Adrenal gland (tissue), 12 donors: ENCODE results near the gene ASIC3. TPM values are rescaled to one million over a fixed set of nuclear protein-coding genes. Genes with fewer than 3 reads are reported as not detected.

Experiments used
- DNase-seq, 7 donors: peaks; one replicate each; pipeline ENCODE4 v3.0.0-alpha.2; 2019 to 2020
- H3K27ac ChIP-seq, 5 donors: fragments of 200-600 bp; sonication (generic) in 4 of 5; 1 replicate in 3 of 5; 2 replicates in 2 of 5; pipeline versions ENCODE4 v1.5.1 to v1.8.0; 2016 to 2020; ENCODE audit warnings: mild to moderate bottlenecking in 1 of 5
- H3K27me3 ChIP-seq: fragments of 200-600 bp; 2 replicates; pipeline ENCODE4 v1.8.0; 2021
- H3K36me3 ChIP-seq, 2 donors: fragments of 200-600 bp; replicated peaks in 1 of 2; 1 replicate in 1 of 2; 2 replicates in 1 of 2; pipeline versions ENCODE4 v1.5.1 to v1.8.0; 2018 to 2022
- H3K4me1 ChIP-seq, 2 donors: fragments of 200-600 bp; replicated peaks in 1 of 2; 1 replicate in 1 of 2; 2 replicates in 1 of 2; pipeline versions ENCODE4 v1.5.1 to v1.8.0; 2018 to 2021
- H3K4me3 ChIP-seq, 4 donors: fragments of 200-600 bp; sonication (generic) in 3 of 4; one replicate each; pipeline ENCODE4 v1.5.1; 2016 to 2018
- H3K9me3 ChIP-seq, 3 donors: fragments of 200-600 bp; sonication (generic) in 1 of 3; replicated peaks in 1 of 3; 1 replicate in 2 of 3; 2 replicates in 1 of 3; pipeline versions ENCODE4 v1.5.1 to v1.8.0; 2016 to 2021
- POLR2A ChIP-seq, 2 donors: fragments of 450-650 bp; IDR thresholded peaks; one replicate each; pipeline ENCODE4 v1.6.1; 2017; ENCODE audit warnings: antibody characterized with exemption in 2 of 2, mild to moderate bottlenecking in 2 of 2, moderate library complexity in 1 of 2
- WGBS, 4 donors: extraction: QIAGEN DNeasy Blood & Tissue Kit in 2 of 4; methylation state at CpG; one replicate each; pipeline versions ENCODE4 v1.1.5 to v1.1.7; 2013 to 2017; 5-methylcytosine and 5-hydroxymethylcytosine counted together
- intact Hi-C, 2 donors: fragments of 100-400 bp; cut with DNase I; formaldehyde crosslinking; loops; one replicate each; pipeline versions ENCODE4 v1.14.1 to v1.15.0; 2022 to 2023
- polyA plus RNA-seq, 3 donors: library from polyadenylated mRNA; stranded (reverse); fragments of 200-250 nt in 2 of 3; fragments of 350-450 nt in 1 of 3; fragmentation: Illumina TruSeq in 1 of 3; extraction: RNeasy Lipid Tissue Mini Kit (QIAGEN cat#74804) in 1 of 3; gene quantifications; one replicate each; pipeline ENCODE4 v1.2.3, GENCODE V29; 2013 to 2014
- total RNA-seq, 9 donors: library from RNA; depleted of rRNA in 4 of 9; stranded (reverse); fragments of >200 nt in 4 of 9; fragments of 120-200 nt in 1 of 9; fragmentation: NEBNext Ultra II Directional in 1 of 9; extraction: Animal tissue kit (Norgen Biotek cat#: 25700) in 1 of 9; gene quantifications; one replicate each; pipeline versions ENCODE4 v1.1.0 to v1.2.4, GENCODE V29; 2013 to 2023
- TF ChIP-seq, protein P1 (sequence below), 6 experiments: fragments of 450-650 bp in 4 of 6; fragments of 200-600 bp in 2 of 6; sonication (generic) in 1 of 6; IDR thresholded peaks; 1 replicate in 5 of 6; 2 replicates in 1 of 6; pipeline versions ENCODE4 v1.5.1 to v1.8.0; 2016 to 2021; ENCODE audit warnings: antibody characterized with exemption in 6 of 6, mild to moderate bottlenecking in 2 of 6, moderate library complexity in 1 of 6
- donor health status: healthy with polysubstance abuse.
- donor health status: Bipolar disorder and iron deficiency.
- donor health status: DM: yes; HTN: yes; CAD: no.
- donor health status: DM: no; HTN: no; CAD: no.
- donor health status: DM: no; HTN: no; CAD: no.
- donor health status: DM: yes; HTN: yes; CAD: no.

The ASIC3 gene
- total and polyA plus RNA-seq, 12 donors: 0.24 to 32.7 (median 1.3) TPM; not detected in 1

GRCh38 chr7:151053751-151054150 is 5.4 kb downstream of the ASIC3 start:
- WGBS, 4 donors: 88 to 92% (median 89%) methylated on average over 3 to 8 of the region's 8 CpGs
- Histone ChIP-seq H3K4me3 (no peak overlapping the region), H3K4me1 (peaks cover 5 to 20% of the 10 kb centered on the region in 2 donors), H3K9me3 (no peaks in the 10 kb centered on the region), H3K27ac (no peak overlapping the region), H3K27me3 (no peaks in the 10 kb centered on the region), H3K36me3 (no peaks in the 10 kb centered on the region)
- TF ChIP-seq, protein P1, sequence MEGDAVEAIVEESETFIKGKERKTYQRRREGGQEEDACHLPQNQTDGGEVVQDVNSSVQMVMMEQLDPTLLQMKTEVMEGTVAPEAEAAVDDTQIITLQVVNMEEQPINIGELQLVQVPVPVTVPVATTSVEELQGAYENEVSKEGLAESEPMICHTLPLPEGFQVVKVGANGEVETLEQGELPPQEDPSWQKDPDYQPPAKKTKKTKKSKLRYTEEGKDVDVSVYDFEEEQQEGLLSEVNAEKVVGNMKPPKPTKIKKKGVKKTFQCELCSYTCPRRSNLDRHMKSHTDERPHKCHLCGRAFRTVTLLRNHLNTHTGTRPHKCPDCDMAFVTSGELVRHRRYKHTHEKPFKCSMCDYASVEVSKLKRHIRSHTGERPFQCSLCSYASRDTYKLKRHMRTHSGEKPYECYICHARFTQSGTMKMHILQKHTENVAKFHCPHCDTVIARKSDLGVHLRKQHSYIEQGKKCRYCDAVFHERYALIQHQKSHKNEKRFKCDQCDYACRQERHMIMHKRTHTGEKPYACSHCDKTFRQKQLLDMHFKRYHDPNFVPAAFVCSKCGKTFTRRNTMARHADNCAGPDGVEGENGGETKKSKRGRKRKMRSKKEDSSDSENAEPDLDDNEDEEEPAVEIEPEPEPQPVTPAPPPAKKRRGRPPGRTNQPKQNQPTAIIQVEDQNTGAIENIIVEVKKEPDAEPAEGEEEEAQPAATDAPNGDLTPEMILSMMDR (IDR thresholded peaks at IDR 0.05): no peak
- no peak for TF ChIP-seq POLR2A (IDR thresholded peaks at IDR 0.05)
- no peak for DNase-seq
- intact Hi-C loops: no loop called here

GRCh38 chr7:151056283-151056665 is 7.9 kb downstream of the ASIC3 start:
- 87 to 96% (median 90%) methylated on average over 3 to 6 of the region's 6 CpGs for WGBS, 4 donors
- intact Hi-C loops: no loop called here
- no peak overlapping the region for H3K4me3 ChIP-seq
- TF ChIP-seq POLR2A (IDR thresholded peaks at IDR 0.05): no peak
- TF ChIP-seq, protein P1 (IDR thresholded peaks at IDR 0.05): no peak
- no peaks in the 10 kb centered on the region for H3K36me3 ChIP-seq
- H3K9me3 ChIP-seq: no peaks in the 10 kb centered on the region
- no peak for DNase-seq
- H3K27ac ChIP-seq: no peak overlapping the region
- H3K27me3 ChIP-seq: no peaks in the 10 kb centered on the region
- peaks cover 23 to 35% of the 10 kb centered on the region in 2 donors for H3K4me1 ChIP-seq

DNA sequence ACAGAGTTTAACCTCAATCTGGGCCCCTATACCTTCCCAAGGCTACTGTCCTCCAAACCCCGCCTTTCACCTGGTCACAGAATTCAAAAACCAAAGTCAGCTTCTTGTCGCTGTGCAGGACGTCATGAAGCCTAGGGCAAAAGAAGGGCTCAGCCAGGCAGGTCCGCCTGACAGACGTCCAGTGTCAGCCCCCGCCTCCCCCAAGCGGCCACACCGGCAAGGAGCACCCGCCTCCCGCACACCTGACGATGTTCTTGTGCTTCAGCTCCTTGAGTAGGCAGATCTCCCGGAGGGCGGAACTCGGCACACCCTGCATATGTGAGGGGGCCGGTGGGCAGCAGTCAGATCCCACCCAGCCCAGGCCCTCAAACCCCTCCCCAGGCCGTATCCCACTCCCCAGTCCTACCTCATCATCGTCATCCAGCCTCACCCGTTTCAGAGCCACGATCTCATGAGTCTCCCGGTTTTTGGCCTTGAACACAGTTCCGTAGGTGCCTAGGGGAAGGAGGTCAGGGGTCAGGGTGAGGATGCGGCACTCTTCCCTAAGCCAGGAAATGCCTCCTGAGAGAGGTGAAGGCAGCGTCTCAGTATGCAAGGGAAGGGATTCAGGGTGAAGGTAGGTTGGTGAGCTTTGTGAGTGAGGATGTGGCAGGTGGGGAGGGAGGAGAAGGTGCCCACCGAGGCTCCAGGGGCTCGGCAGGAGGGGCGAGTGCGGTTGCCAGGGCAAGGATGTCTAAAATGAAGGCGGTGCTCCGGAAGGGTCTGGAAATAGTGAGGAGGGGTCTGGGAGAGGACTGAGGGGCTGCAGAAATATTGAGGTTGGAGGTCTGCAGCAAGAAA is 8.6 kb downstream of the ASIC3 start:
- Histone ChIP-seq H3K36me3 (no peaks in the 10 kb centered on the region), H3K27ac (no peak overlapping the region), H3K9me3 (no peaks in the 10 kb centered on the region), H3K4me3 (peak overlapping the region; percentile 12 to 98 (median 57)), H3K4me1 (peaks cover 29 to 41% of the 10 kb centered on the region in 2 donors), H3K27me3 (no peaks in the 10 kb centered on the region)
- peak in 1 of 7 donors; percentile 36 for DNase-seq
- TF ChIP-seq, protein P1 (IDR thresholded peaks at IDR 0.05): no peak
- TF ChIP-seq POLR2A (IDR thresholded peaks at IDR 0.05): no peak
- intact Hi-C loops: no loop called here
- 18 to 44% (median 36%) methylated on average over 17 to 29 of the region's 29 CpGs for WGBS, 4 donors

DNA sequence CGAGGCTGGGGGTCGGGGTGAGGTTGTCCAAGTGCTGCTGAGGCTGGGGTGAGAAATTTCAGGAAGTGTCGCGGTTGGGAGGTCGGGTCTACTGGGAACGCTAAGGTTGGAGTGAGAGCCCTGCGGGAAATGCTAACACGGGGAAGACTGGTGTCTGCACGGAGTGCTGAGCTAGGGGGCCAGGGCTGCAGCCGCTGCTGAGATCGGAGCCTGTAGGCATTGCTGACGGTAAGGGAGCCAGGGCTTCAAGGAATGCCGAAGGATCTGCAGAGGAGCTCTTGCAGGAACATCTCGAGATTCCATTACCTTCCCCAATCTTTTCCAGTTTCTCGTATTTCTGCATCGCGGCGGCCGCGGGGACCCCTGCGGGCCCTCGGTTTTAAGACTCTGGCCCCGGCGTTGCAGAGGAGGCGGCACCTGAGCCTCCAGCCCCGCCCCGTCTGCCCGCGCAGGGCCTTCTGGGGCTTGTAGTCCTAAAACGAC is 9.2 kb downstream of the ASIC3 start, which contains the start of gene CDK5:
Gene CDK5, minus strand, starts transcription at position 392 of the 483 bp plus-strand sequence. Its CDS starts 49 bp downstream, at position 343.
- Histone ChIP-seq H3K4me3 (peak within 1 kb of the TSS; percentile 30 to 98 (median 90)), H3K27me3 (no peaks in the 10 kb centered on the region), H3K36me3 (no peaks in the 10 kb centered on the region), H3K9me3 (no peaks in the 10 kb centered on the region), H3K27ac (peak within 1 kb of the TSS; percentile 92 to 96 (median 96)), H3K4me1 (peaks cover 36 to 47% of the 10 kb centered on the region in 2 donors)
- TF ChIP-seq POLR2A (IDR thresholded peaks at IDR 0.05): no peak
- TF ChIP-seq, protein P1 (IDR thresholded peaks at IDR 0.05): no peak
- intact Hi-C loops: no loop called here
- peak in 1 of 7 donors; percentile 40 for DNase-seq
- 0 to 1% (median 0%) methylated on average over 13 to 30 of the region's 30 CpGs for WGBS, 4 donors
